Measurements from ENCODE around the gene GRM7. TPM values are rescaled to one million over a fixed set of nuclear protein-coding genes. Genes with fewer than 3 reads are reported as not detected.

The GRM7 gene
- total RNA-seq, 1 donor from 2014 or later: 0.34 TPM

- H3K27ac Mint-ChIP-seq: no peak overlapping the region
- DNase-seq (ENCODE audit: low spot score, unreplicated experiment): no peak
- H3K4me1 Mint-ChIP-seq (ENCODE audit: low read depth): no peaks in the 10 kb centered on the region
- H3K27me3 Mint-ChIP-seq: no peaks in the 10 kb centered on the region
- TF ChIP-seq, protein P1, sequence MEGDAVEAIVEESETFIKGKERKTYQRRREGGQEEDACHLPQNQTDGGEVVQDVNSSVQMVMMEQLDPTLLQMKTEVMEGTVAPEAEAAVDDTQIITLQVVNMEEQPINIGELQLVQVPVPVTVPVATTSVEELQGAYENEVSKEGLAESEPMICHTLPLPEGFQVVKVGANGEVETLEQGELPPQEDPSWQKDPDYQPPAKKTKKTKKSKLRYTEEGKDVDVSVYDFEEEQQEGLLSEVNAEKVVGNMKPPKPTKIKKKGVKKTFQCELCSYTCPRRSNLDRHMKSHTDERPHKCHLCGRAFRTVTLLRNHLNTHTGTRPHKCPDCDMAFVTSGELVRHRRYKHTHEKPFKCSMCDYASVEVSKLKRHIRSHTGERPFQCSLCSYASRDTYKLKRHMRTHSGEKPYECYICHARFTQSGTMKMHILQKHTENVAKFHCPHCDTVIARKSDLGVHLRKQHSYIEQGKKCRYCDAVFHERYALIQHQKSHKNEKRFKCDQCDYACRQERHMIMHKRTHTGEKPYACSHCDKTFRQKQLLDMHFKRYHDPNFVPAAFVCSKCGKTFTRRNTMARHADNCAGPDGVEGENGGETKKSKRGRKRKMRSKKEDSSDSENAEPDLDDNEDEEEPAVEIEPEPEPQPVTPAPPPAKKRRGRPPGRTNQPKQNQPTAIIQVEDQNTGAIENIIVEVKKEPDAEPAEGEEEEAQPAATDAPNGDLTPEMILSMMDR (IDR thresholded peaks at IDR 0.05; ENCODE audit: unreplicated experiment): no peak
- H3K36me3 Mint-ChIP-seq (ENCODE audit: insufficient read depth): no peaks in the 10 kb centered on the region
- no peak overlapping the region for H3K4me3 Mint-ChIP-seq (ENCODE audit: low read depth)
- no peaks in the 10 kb centered on the region for H3K9me3 Mint-ChIP-seq (ENCODE audit: low read depth)
These were observed 335.0 kb downstream of the GRM7 start for GRCh38 chr3:7195934-7196333.

- Mint-ChIP-seq H3K4me3 (ENCODE audit: low read depth) (no peak overlapping the region), H3K9me3 (ENCODE audit: low read depth) (peaks cover 3% of the 10 kb centered on the region), H3K36me3 (ENCODE audit: insufficient read depth) (no peaks in the 10 kb centered on the region), H3K27ac (no peak overlapping the region), H3K4me1 (ENCODE audit: low read depth) (peaks cover 1% of the 10 kb centered on the region), H3K27me3 (no peaks in the 10 kb centered on the region)
- DNase-seq (ENCODE audit: low spot score, unreplicated experiment): no peak
- TF ChIP-seq, protein P1 (IDR thresholded peaks at IDR 0.05; ENCODE audit: unreplicated experiment): no peak
These were observed 340.9 kb downstream of the GRM7 start for GRCh38 chr3:7201784-7202183.

DNA sequence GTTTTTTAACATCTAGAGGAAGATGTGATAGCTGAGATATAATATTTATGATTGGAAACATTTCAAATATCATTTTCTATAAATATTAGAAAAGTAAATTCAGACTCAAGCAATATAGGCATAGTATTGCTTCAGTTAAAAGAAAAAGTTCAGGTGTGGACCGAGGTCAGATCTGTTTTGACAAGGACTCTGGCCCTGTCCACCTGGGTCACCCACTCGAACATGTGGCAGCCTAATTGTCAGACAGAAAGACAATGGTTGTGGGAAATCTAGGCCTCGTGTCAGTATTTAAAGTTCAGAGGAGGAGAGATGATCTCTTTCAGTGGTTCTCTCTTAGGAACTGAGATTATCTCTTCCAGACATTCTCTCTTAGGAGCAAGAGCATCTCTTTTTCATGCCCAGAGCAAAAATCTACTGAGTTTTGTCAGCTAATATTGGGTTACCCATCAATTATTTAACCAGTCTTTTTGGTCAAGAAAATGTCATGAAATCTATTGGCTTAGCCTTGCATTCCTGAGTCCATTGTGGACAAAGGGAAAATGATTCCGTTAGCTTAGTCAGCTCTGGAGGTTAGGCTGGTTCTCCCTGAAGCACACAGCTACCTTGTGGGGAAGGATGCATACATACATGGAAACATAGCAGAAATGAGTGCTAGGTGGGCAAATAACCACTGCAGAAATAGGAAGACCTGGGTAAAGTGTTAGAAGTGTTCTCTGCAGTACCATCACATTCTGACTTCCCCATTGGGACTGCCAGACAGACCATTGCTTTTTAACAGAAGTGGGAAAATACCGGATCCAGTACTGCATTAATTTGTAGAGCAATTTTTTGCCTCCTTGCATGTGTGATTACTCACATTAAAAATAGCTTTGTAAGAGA, 343.3 kb downstream of the GRM7 start:
- no peaks in the 10 kb centered on the region for H3K27me3 Mint-ChIP-seq
- no peaks in the 10 kb centered on the region for H3K36me3 Mint-ChIP-seq (ENCODE audit: insufficient read depth)
- H3K9me3 Mint-ChIP-seq (ENCODE audit: low read depth): peaks cover 3% of the 10 kb centered on the region
- no peak overlapping the region for H3K27ac Mint-ChIP-seq
- no peak overlapping the region for H3K4me3 Mint-ChIP-seq (ENCODE audit: low read depth)
- TF ChIP-seq, protein P1 (IDR thresholded peaks at IDR 0.05; ENCODE audit: unreplicated experiment): no peak
- peaks cover 1% of the 10 kb centered on the region for H3K4me1 Mint-ChIP-seq (ENCODE audit: low read depth)
- DNase-seq (ENCODE audit: low spot score, unreplicated experiment): no peak

DNA sequence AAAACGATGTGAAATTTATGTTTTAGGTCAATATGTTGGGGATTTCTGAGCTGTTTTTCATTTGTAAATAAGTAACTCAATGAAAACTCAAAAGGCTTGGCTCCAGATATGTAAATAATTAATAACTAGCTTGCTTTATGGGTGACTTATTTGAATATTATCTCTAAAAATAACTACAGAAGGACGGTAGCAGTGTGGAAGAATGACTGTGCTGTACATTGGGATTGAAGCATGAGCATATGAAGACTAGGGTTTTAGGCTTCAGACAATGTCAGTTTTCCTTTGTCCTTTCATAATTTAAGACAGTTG, 343.9 kb downstream of the GRM7 start:
- Mint-ChIP-seq H3K4me1 (ENCODE audit: low read depth) (peaks cover 1% of the 10 kb centered on the region), H3K27ac (no peak overlapping the region), H3K9me3 (ENCODE audit: low read depth) (peaks cover 3% of the 10 kb centered on the region), H3K36me3 (ENCODE audit: insufficient read depth) (no peaks in the 10 kb centered on the region), H3K27me3 (no peaks in the 10 kb centered on the region), H3K4me3 (ENCODE audit: low read depth) (no peak overlapping the region)
- DNase-seq (ENCODE audit: low spot score, unreplicated experiment): no peak
- TF ChIP-seq, protein P1 (IDR thresholded peaks at IDR 0.05; ENCODE audit: unreplicated experiment): no peak

GRCh38 chr3:7205535-7205934, 344.6 kb downstream of the GRM7 start:
- Mint-ChIP-seq H3K4me1 (ENCODE audit: low read depth) (peaks cover 1% of the 10 kb centered on the region), H3K27me3 (no peaks in the 10 kb centered on the region), H3K9me3 (ENCODE audit: low read depth) (peaks cover 3% of the 10 kb centered on the region), H3K4me3 (ENCODE audit: low read depth) (no peak overlapping the region), H3K36me3 (ENCODE audit: insufficient read depth) (no peaks in the 10 kb centered on the region), H3K27ac (no peak overlapping the region)
- TF ChIP-seq, protein P1 (IDR thresholded peaks at IDR 0.05; ENCODE audit: unreplicated experiment): no peak
- no peak for DNase-seq (ENCODE audit: low spot score, unreplicated experiment)

All from progenitor cell of endocrine pancreas (in vitro differentiated cells).